Astrocyte of the cerebellum (primary cell): ENCODE results near the gene FLNA.
"Not testable (repeated sequence)": the region's sequence is repeated elsewhere in the genome, so short reads cannot be mapped to it uniquely, and the experiment has no call there.

Source experiments
- DNase-seq: peaks from one replicate; pipeline ENCODE4 v3.0.0-alpha.2; 2011; ENCODE audit warnings: low read depth
- H3K4me3 ChIP-seq: 2 replicates; pipeline ENCODE4 v1.5.1; 2011; ENCODE audit warnings: mild to moderate bottlenecking, low read depth, low read length, moderate library complexity
- in situ Hi-C: cut with HindIII; loops from 2 replicates; pipeline ENCODE4 v1.10.0; 2017; ENCODE audit warnings: low sequenced_read_pairs
- TF ChIP-seq, protein P1 (sequence below): IDR thresholded peaks from 2 replicates; pipeline ENCODE4 v1.5.1; 2012; ENCODE audit warnings: low read length, low read depth, moderate library complexity, mild to moderate bottlenecking; ENCODE audit errors: missing control alignments

The FLNA gene

GRCh38 chrX:154304846-154305245, 69.6 kb downstream of the FLNA start:
- H3K4me3 ChIP-seq: no peak overlapping the region
- TF ChIP-seq, protein P1, sequence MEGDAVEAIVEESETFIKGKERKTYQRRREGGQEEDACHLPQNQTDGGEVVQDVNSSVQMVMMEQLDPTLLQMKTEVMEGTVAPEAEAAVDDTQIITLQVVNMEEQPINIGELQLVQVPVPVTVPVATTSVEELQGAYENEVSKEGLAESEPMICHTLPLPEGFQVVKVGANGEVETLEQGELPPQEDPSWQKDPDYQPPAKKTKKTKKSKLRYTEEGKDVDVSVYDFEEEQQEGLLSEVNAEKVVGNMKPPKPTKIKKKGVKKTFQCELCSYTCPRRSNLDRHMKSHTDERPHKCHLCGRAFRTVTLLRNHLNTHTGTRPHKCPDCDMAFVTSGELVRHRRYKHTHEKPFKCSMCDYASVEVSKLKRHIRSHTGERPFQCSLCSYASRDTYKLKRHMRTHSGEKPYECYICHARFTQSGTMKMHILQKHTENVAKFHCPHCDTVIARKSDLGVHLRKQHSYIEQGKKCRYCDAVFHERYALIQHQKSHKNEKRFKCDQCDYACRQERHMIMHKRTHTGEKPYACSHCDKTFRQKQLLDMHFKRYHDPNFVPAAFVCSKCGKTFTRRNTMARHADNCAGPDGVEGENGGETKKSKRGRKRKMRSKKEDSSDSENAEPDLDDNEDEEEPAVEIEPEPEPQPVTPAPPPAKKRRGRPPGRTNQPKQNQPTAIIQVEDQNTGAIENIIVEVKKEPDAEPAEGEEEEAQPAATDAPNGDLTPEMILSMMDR: no peak
- in situ Hi-C loops: no loop called here
- DNase-seq: no peak

DNA sequence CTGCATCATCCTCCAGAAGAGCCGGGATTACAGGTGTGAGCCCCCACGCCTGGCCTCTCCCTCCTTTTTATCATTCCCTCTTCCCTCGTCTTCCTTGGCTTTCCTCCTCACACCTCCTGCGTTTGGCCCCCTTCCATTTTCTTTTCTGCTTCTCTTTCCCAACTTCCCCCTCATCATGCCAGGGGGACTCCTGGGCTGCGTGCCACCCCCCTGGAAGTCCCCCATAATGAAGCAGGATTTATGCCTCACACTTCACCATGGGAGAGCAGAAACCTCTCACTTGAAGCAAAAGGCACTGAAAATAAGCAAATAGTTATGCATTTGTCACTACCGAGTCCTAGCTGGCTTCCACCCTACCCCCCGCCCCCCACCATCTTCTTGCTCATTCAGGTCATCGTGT, 71.0 kb downstream of the FLNA start:
- TF ChIP-seq, protein P1: no peak
- in situ Hi-C loops: no loop called here

DNA sequence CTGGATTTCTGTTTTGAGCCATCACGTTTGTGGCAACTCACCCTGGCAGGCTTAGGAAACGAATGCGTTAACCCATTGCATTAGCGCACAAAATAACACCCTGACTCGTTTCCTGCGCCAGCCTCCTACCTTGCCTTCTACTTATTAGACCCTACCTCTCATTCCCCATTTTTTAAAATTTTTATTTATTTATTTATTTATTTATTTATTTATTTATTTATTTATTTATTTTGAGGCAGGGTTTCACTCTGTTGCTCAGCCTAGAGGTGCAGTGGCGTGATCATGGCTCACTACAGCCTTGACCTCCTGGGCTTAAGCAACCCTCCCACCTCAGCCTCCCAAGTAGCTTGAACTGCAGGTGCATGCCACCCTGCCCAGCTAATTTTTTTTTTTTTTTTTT, 71.4 kb downstream of the FLNA start:
- H3K4me3 ChIP-seq, DNase-seq, in situ Hi-C loops: not testable (repeated sequence)

More for the DNA sequence above, 71.0 kb downstream of the FLNA start:
- no peak overlapping the region for H3K4me3 ChIP-seq
- DNase-seq: no peak

DNA sequence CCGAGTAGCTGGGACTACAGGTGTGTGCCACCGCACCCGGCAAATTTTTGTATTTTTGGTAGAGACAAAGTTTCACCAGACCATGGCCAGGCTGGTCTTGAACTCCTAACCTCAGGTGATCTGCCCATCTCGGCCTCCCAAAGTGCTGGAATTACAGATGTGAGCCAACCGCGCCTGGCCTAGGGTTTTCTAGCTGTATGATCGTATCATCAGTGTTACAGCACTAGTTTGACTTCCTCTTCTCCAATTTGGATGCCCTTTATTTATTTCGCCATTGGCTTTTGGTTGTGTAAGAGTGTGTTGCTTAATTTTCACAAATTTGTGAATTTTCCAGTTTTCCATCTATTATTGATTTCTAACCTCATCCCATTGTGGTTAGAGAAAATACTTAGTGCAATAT, 73.6 kb downstream of the FLNA start:
- DNase-seq: no peak
- in situ Hi-C loops: no loop called here
- no peak overlapping the region for H3K4me3 ChIP-seq
- TF ChIP-seq, protein P1: no peak
